Measurements from ENCODE around the gene HSPA12B.

DNA sequence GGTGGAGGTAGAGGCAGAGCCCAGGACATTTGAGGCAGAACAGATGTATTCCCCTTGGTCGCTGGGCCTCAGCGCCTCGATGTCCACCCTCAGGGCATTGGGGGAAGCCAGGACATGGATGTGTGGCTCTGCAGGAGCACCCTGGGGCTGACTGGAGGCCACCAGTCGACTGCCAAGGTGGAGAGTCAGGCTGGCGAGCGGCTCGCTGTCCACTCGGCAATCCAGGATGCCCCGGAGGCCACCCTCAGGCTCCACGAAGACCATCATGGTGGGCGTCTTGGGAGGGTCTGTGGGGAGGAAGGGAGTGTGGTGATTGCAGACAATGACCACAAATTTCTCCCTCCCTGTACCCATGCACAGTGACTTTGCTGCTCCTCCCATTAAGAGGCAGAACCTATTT lies 42.5 kb upstream of the HSPA12B start:
- TF ChIP-seq, protein P1, sequence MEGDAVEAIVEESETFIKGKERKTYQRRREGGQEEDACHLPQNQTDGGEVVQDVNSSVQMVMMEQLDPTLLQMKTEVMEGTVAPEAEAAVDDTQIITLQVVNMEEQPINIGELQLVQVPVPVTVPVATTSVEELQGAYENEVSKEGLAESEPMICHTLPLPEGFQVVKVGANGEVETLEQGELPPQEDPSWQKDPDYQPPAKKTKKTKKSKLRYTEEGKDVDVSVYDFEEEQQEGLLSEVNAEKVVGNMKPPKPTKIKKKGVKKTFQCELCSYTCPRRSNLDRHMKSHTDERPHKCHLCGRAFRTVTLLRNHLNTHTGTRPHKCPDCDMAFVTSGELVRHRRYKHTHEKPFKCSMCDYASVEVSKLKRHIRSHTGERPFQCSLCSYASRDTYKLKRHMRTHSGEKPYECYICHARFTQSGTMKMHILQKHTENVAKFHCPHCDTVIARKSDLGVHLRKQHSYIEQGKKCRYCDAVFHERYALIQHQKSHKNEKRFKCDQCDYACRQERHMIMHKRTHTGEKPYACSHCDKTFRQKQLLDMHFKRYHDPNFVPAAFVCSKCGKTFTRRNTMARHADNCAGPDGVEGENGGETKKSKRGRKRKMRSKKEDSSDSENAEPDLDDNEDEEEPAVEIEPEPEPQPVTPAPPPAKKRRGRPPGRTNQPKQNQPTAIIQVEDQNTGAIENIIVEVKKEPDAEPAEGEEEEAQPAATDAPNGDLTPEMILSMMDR (IDR thresholded peaks at IDR 0.05) = no peak
- TF ChIP-seq POLR2A (IDR thresholded peaks at IDR 0.05) = no peak

Measured in heart left ventricle (tissue), 13 donors.